NK-92 treated with Interleukin-12 subunit alpha and Interleukin-12 subunit beta, amount 100 ng/mL, for 24 hours (cell line): ENCODE data around the gene CLDN22.

Experiments
- DNase-seq: peaks from one replicate; lab custom pipeline; 2025; lab: John Stamatoyannopoulos, UW

The CLDN22 gene

DNA sequence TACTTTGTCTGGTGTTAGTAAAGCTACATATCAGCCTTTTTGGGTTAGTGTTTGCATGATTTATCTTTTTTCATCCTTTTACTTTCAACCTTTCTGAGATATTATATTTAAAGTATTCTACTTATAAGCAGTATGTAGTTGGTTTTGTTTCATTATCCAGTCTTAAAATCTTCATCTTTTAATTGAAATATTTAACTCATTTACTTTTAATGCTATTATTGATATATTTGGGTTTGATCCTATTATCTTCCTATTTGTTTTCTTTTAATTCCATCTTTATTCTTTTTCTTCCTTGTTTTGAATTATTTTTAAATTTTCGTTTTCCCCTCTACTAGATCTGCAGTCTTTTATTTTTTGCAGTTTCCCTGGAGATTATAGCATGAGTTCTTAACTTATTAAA lies 44.0 kb downstream of the CLDN22 start:
- no peak for DNase-seq

DNA sequence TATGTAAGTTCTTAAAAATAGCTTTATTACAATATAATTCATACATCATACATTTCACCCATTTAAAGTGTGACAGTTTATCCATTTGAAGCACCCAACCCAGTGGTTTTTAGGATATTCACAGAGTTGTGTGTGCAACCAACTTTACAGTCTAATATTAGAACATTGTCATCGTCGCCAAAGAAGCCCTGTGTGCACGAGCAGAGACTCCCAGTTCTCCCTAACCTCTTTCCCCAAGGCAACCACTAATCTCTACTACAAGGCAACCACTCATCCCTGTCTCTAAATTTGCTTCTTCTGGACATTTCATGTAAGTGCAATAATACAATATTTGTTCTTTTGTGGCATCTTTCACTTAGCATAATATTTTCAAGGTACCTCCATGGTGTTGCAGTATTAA lies 47.7 kb downstream of the CLDN22 start:
- no peak for DNase-seq

DNA sequence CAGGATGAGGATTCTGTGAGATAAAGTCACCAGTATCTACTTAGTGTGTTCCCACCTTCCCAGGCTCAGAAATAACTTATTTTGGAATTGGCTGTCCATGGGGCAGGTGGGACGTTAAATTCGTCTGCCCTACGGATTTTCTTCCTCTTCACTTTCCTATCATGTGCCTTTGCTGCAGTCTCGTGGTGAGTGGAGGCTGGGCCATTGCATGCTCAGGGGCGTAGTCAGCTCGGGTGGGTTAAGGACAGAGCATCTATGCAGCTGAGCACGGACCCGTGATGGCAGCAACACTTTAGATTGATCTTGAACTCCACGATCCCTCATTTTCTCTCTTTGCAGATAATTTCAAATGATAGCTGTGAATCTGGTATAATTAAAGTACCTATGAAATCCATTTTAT lies 51.5 kb downstream of the CLDN22 start:
- no peak for DNase-seq
